HFFc6 (cell line): ENCODE measurements around the gene VGF. TPM values are rescaled to one million over a fixed set of nuclear protein-coding genes. Genes with fewer than 3 reads are reported as not detected.

Source experiments
- DNase-seq: peaks from one replicate; pipeline ENCODE4 v3.0.0-alpha.2; 2018
- H3K27ac Mint-ChIP-seq: 2 replicates; pipeline ENCODE4 v1.8.0; 2020; ENCODE audit warnings: mild to moderate bottlenecking, mixed read lengths
- H3K27me3 Mint-ChIP-seq: 2 replicates; pipeline ENCODE4 v1.8.0; 2021; ENCODE audit warnings: mild to moderate bottlenecking, moderate library complexity, mixed read lengths; ENCODE audit not compliant: insufficient read depth
- H3K36me3 Mint-ChIP-seq: 2 replicates; pipeline ENCODE4 v1.8.0; 2021; ENCODE audit warnings: low read depth, mixed read lengths
- H3K4me1 Mint-ChIP-seq: 2 replicates; pipeline ENCODE4 v1.8.0; 2020; ENCODE audit warnings: low read depth, mixed read lengths
- H3K4me3 Mint-ChIP-seq: 2 replicates; pipeline ENCODE4 v1.8.0; 2020; ENCODE audit warnings: mild to moderate bottlenecking, moderate library complexity, mixed read lengths
- H3K9me3 Mint-ChIP-seq: 2 replicates; pipeline ENCODE4 v1.8.0; 2020; ENCODE audit warnings: mild to moderate bottlenecking, mixed read lengths
- CTCF ChIP-seq: fragments of 200-600 bp; sonication (generic); IDR thresholded peaks from 2 replicates; pipeline ENCODE4 v1.5.0; 2021; ENCODE audit warnings: antibody characterized with exemption, mild to moderate bottlenecking
- total RNA-seq, 6 experiments: library from RNA; stranded (reverse); fragmentation: NEBNext Ultra II Directional; extraction: Animal tissue kit (Norgen Biotek cat#: 25700); gene quantifications; 2 replicates in 1 of 6; 3 replicates in 5 of 6; pipeline ENCODE4 v1.2.3, GENCODE V29; 2021

Gene VGF
- total RNA-seq, 6 experiments from 2014 or later, result 0.19 to 0.78 (median 0.35) TPM

DNA sequence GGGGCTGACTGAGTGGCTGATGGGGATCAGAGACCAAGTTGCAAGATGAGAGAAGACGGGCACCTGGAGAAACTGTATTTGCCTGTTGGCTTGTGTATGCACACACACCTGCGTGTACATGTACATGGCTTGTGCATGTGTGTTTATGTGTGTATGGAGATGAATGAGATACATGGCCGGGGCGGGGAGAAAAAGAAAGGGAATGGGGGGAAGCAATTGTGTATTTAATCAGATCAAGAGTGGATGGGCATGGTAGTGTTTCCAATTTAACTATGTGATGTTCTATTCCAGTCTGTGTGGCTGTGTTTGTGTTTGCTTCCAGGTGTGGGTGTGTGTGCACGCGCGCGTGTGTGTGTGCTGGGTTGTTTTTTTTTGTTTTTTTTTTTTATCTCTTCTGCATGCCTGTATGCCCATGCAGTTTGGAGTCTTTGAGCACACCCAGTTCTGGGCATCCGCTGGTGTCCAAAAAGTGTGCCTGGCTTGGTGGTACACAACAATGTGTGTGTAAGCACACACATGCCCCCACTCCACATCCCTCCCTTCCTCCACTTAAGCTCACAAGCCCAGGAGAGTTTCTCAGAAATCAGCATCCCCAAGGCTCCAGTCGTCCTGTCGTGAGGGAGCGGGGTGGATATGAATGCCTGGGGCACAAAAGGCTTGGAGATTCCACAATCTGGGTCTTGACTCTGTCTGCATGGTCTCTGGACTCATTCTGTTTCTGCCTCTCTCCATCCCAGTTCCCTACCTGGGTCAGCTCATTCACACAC is 2.5 kb upstream of the VGF start:
- TF ChIP-seq CTCF, result no peak
- H3K4me1 Mint-ChIP-seq, result peaks cover 64% of the 10 kb centered on the region
- no peaks in the 10 kb centered on the region for H3K36me3 Mint-ChIP-seq
- H3K27ac Mint-ChIP-seq, result no peak overlapping the region
- H3K27me3 Mint-ChIP-seq, result peaks cover 52% of the 10 kb centered on the region
- DNase-seq, result no peak
- no peaks in the 10 kb centered on the region for H3K9me3 Mint-ChIP-seq
- H3K4me3 Mint-ChIP-seq, result no peak overlapping the region; the same call in 1 of the 2 replicates

DNA sequence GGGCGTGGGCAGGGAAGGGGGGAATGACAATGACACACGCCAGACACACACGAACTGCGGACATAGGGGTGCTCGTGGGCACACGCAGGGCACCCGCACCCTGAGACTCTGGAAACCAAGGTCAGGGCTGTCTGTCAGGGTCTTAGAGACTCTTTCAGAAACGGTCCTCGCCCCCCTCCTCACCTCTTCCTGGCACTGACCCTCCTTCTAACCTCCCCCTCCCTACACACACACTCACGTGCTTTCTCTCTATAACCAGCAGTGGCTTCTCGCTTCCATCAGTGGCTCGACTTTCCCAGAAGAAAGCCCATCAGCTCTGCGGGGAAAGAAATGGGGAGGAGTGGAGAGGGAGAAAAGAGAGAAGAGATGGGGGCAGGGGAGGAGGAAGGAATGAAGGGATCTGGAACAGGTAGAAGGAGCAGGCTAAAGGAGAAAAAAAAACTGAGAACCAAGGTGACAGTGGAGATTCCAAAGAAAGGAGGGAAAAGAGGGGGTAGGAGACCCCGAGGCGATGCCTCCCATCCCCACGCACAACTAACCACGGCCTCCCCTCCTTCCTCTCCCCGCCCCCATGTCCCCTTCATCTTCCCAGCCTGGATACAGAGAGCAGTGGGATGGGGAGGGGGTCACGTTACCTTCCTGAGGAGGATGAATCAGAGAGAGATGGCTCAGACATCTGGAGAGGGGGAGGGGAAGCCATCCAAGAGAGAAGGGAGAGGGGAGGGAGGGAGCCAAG is 1.7 kb upstream of the VGF start:
- H3K4me1 Mint-ChIP-seq, result peaks cover 61% of the 10 kb centered on the region
- TF ChIP-seq CTCF, result no peak
- no peak overlapping the region for H3K27ac Mint-ChIP-seq
- H3K4me3 Mint-ChIP-seq, result no peak overlapping the region
- DNase-seq, result no peak
- H3K9me3 Mint-ChIP-seq, result no peaks in the 10 kb centered on the region
- no peaks in the 10 kb centered on the region for H3K36me3 Mint-ChIP-seq
- H3K27me3 Mint-ChIP-seq, result peaks cover 49% of the 10 kb centered on the region

DNA sequence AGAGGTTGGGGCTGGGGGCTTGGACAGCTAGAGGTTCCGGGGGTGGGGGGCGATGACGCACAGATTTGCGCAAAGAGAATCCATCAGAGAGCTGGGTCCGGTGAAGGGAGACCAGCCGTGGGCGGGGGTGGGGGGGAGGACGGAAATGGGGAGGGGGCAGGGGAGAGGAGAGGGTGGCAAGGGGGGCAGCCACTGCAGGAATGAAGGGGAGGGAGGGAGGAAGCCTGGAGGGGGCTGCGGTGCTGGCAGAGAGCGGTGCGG is 1.2 kb upstream of the VGF start:
- H3K9me3 Mint-ChIP-seq, result no peaks in the 10 kb centered on the region
- H3K27ac Mint-ChIP-seq, result no peak overlapping the region
- peaks cover 58% of the 10 kb centered on the region for H3K4me1 Mint-ChIP-seq
- no peak overlapping the region for H3K4me3 Mint-ChIP-seq
- peaks cover under 1% of the 10 kb centered on the region; the same call in 1 of the 2 replicates for H3K36me3 Mint-ChIP-seq
- TF ChIP-seq CTCF, result no peak
- DNase-seq, result no peak
- H3K27me3 Mint-ChIP-seq, result peaks cover 45% of the 10 kb centered on the region

DNA sequence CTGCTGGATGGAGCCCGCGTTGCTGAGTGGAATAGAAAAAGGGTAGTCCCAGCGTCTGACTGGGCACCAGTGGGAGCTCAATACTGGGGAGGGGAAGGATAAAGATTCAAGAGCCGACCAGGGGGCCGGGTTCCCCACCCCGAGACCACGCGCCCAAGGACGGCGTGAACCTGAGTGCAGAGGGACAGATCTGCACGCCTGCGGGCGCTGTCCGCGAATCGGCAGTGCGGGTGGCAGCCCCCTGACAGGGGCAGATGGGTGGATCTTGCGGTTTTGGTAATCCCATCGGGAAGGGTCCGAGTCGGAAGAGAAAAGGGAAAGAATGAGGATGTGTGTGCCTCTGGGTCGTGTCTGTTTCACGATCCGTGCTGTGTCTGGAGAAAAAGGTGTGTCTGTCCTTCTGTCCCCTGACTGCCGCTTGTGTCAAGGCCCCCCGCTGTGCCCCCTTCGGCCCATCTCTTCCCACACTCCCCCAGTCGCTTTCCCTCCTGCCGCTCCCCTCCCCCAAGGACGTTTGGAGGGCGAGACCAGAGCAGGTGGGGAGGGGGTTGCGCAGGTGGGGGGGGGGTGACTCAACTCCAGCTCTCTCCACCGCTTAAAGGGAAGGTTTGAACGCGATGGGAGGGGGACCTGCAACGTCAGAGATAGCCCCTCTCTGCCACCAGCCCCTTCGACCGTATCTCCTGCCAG is 734 bp upstream of the VGF start:
- Mint-ChIP-seq H3K4me1 (peaks cover 53% of the 10 kb centered on the region), H3K4me3 (peak overlapping the region; percentile 89), H3K9me3 (no peaks in the 10 kb centered on the region), H3K27ac (0 out of 2 replicates have a peak overlapping the region, but pooled peaks have one; percentile 19), H3K36me3 (peaks cover 4% of the 10 kb centered on the region; the same call in 1 of the 2 replicates), H3K27me3 (peaks cover 40% of the 10 kb centered on the region)
- TF ChIP-seq CTCF, result no peak
- DNase-seq, result no peak

- peak; percentile 47 for DNase-seq
- peaks cover 50% of the 10 kb centered on the region for H3K4me1 Mint-ChIP-seq
- no peak for TF ChIP-seq CTCF
- no peak overlapping the region for H3K4me3 Mint-ChIP-seq
- no peak overlapping the region for H3K27ac Mint-ChIP-seq
- peaks cover 13% of the 10 kb centered on the region; the same call in 1 of the 2 replicates for H3K36me3 Mint-ChIP-seq
- H3K27me3 Mint-ChIP-seq, result peaks cover 33% of the 10 kb centered on the region
- H3K9me3 Mint-ChIP-seq, result no peaks in the 10 kb centered on the region
Measured at GRCh38 chr7:101164071-101164840, 1.1 kb downstream of the VGF start.
